H1 (cell line): ENCODE data around the gene NRXN3. TPM values are rescaled to one million over a fixed set of nuclear protein-coding genes. Genes with fewer than 3 reads are reported as not detected.
A peak's percentile ranks its signal among the peaks of the same experiment; 100 is the strongest.

Experiments
- CTCF ChIA-PET: fragments of 300-600 bp; sonication (Branson Sonifier 250); formaldehyde crosslinking; loops from one replicate; lab custom pipeline; 2021; ENCODE audit not compliant: partially characterized antibody; lab: Charles Lee
- POLR2A ChIA-PET: fragments of 300-600 bp; sonication (Branson Sonifier 250); formaldehyde crosslinking; loops from one replicate; lab custom pipeline; 2021; ENCODE audit warnings: inconsistent platforms; ENCODE audit not compliant: partially characterized antibody; lab: Charles Lee
- DNase-seq, 2 experiments: peaks; one replicate each; pipeline versions ENCODE4 v3.0.0 to v3.0.0-alpha.2; 2010 to 2022; ENCODE audit warnings: low spot score in 2 of 2, low read depth in 1 of 2, mixed read lengths in 1 of 2
- FAIRE-seq: peaks from 2 replicates; lab custom pipeline; 2011; peaks lifted over from hg19 to GRCh38; lab: Jason Lieb, UNC
- H2AFZ ChIP-seq: 2 replicates; pipeline ENCODE4 v1.8.1; 2012; ENCODE audit warnings: low read length, inconsistent platforms
- H2AK5ac ChIP-seq: 2 replicates; pipeline ENCODE4 v1.6.1; 2013; ENCODE audit warnings: low read depth, low read length
- H2BK120ac ChIP-seq: replicated peaks from 2 replicates; pipeline ENCODE3; 2013; ENCODE audit warnings: low read depth, low read length, inconsistent platforms
- H2BK12ac ChIP-seq: 2 replicates; pipeline ENCODE4 v1.6.1; 2013; ENCODE audit warnings: low read depth, low read length
- H2BK15ac ChIP-seq: 2 replicates; pipeline ENCODE4 v1.6.1; 2013; ENCODE audit warnings: low read length
- H2BK20ac ChIP-seq: 2 replicates; pipeline ENCODE4 v1.6.1; 2013; ENCODE audit warnings: low read length
- H2BK5ac ChIP-seq: 2 replicates; pipeline ENCODE4 v1.6.1; 2013; ENCODE audit warnings: low read depth, low read length
- H3K14ac ChIP-seq: 2 replicates; pipeline ENCODE4 v1.6.1; 2013; ENCODE audit warnings: inconsistent platforms; ENCODE audit not compliant: insufficient read length
- H3K18ac ChIP-seq: 2 replicates; pipeline ENCODE4 v1.6.1; 2013; ENCODE audit warnings: low read length; ENCODE audit errors: extremely low read depth
- H3K23ac ChIP-seq: 2 replicates; pipeline ENCODE4 v1.6.1; 2013; ENCODE audit warnings: inconsistent platforms; ENCODE audit not compliant: insufficient read length
- H3K23me2 ChIP-seq: 2 replicates; pipeline ENCODE4 v1.6.1; 2013; ENCODE audit warnings: low read depth, low read length
- H3K27ac ChIP-seq: 2 replicates; pipeline ENCODE4 v1.6.1; 2011; ENCODE audit warnings: low read depth, low read length, inconsistent platforms
- H3K27me3 ChIP-seq, 4 experiments: replicated peaks in 1 of 4; 1 replicate in 1 of 4; 2 replicates in 3 of 4; pipeline versions ENCODE4 v1.6.1 to v1.8.1; 2011 to 2013; ENCODE audit warnings: low read length in 3 of 4, mild to moderate bottlenecking in 3 of 4, inconsistent platforms in 2 of 4, mixed read lengths in 2 of 4, moderate library complexity in 1 of 4; ENCODE audit not compliant: control insufficient read depth in 3 of 4, insufficient read depth in 3 of 4; ENCODE audit errors: extremely low read depth in 1 of 4
- H3K36me3 ChIP-seq, 4 experiments: 2 replicates each; pipeline versions ENCODE4 v1.6.1 to v1.8.1; 2011 to 2013; ENCODE audit warnings: mild to moderate bottlenecking in 4 of 4, low read length in 3 of 4, moderate library complexity in 2 of 4, control low read depth in 1 of 4, inconsistent platforms in 1 of 4; ENCODE audit not compliant: insufficient read depth in 4 of 4, control insufficient read depth in 2 of 4
- H3K4ac ChIP-seq: replicated peaks from 2 replicates; pipeline ENCODE3; 2013; ENCODE audit warnings: low read length, low read depth, mixed read lengths, inconsistent platforms; ENCODE audit not compliant: insufficient read length
- H3K4me1 ChIP-seq, 4 experiments: replicated peaks in 1 of 4; 1 replicate in 1 of 4; 2 replicates in 3 of 4; pipeline versions ENCODE4 v1.6.1 to v1.8.1; 2011 to 2013; ENCODE audit warnings: low read length in 3 of 4, inconsistent platforms in 2 of 4, mixed read lengths in 1 of 4; ENCODE audit not compliant: insufficient read depth in 4 of 4, control insufficient read depth in 3 of 4
- H3K4me2 ChIP-seq, 2 experiments: 2 replicates each; pipeline versions ENCODE4 v1.6.1 to v1.8.1; 2011 to 2013; ENCODE audit warnings: low read depth in 2 of 2, low read length in 2 of 2, control low read depth in 1 of 2, inconsistent platforms in 1 of 2, mild to moderate bottlenecking in 1 of 2; ENCODE audit not compliant: insufficient read depth in 1 of 2
- H3K4me3 ChIP-seq, 4 experiments: fragments of 200-600, 300-600 bp in 1 of 4; sonication (generic), shearing (Covaris generic), sonication (Bioruptor Twin) in 1 of 4; 2 replicates each; pipeline versions ENCODE4 v1.5.1 to v1.8.1; 2011 to 2016; ENCODE audit warnings: low read length in 4 of 4, low read depth in 3 of 4, control low read depth in 2 of 4, inconsistent platforms in 2 of 4, mild to moderate bottlenecking in 2 of 4, mixed read lengths in 1 of 4, moderate library complexity in 1 of 4; ENCODE audit not compliant: insufficient read depth in 2 of 4; ENCODE audit errors: extremely low read depth in 1 of 4
- H3K56ac ChIP-seq: replicated peaks from 2 replicates; pipeline ENCODE3; 2013; ENCODE audit warnings: low read depth, mild to moderate bottlenecking, mixed read lengths, low read length, inconsistent platforms; ENCODE audit not compliant: insufficient read length
- H3K79me1 ChIP-seq: 2 replicates; pipeline ENCODE4 v1.6.1; 2013; ENCODE audit warnings: low read depth, low read length, control low read depth
- H3K79me2 ChIP-seq, 2 experiments: 2 replicates each; pipeline versions ENCODE4 v1.6.1 to v1.8.1; 2012 to 2013; ENCODE audit warnings: low read length in 2 of 2, mild to moderate bottlenecking in 2 of 2, inconsistent platforms in 1 of 2; ENCODE audit not compliant: insufficient read depth in 2 of 2, control insufficient read depth in 1 of 2
- H3K9ac ChIP-seq, 4 experiments: replicated peaks in 1 of 4; 1 replicate in 1 of 4; 2 replicates in 3 of 4; pipeline versions ENCODE4 v1.6.1 to v1.8.1; 2011 to 2013; ENCODE audit warnings: low read depth in 3 of 4, low read length in 3 of 4, control low read depth in 2 of 4, mild to moderate bottlenecking in 2 of 4, moderate library complexity in 2 of 4, inconsistent platforms in 1 of 4; ENCODE audit errors: extremely low read depth in 1 of 4
- H3K9me3 ChIP-seq, 2 experiments: 2 replicates each; pipeline versions ENCODE4 v1.6.1 to v1.8.1; 2012 to 2013; ENCODE audit warnings: mild to moderate bottlenecking in 2 of 2, moderate library complexity in 2 of 2, control low read depth in 1 of 2, inconsistent platforms in 1 of 2, low read depth in 1 of 2, low read length in 1 of 2, mixed read lengths in 1 of 2; ENCODE audit not compliant: insufficient read depth in 2 of 2
- H4K20me1 ChIP-seq, 2 experiments: replicated peaks in 1 of 2; 2 replicates each; pipeline versions ENCODE3 to v1.8.1; 2011 to 2013; ENCODE audit warnings: inconsistent platforms in 2 of 2, low read length in 2 of 2, mild to moderate bottlenecking in 1 of 2; ENCODE audit not compliant: insufficient read depth in 2 of 2, control insufficient read depth in 1 of 2
- H4K5ac ChIP-seq: 2 replicates; pipeline ENCODE4 v1.6.1; 2013; ENCODE audit warnings: low read length, low read depth, mixed read lengths, inconsistent platforms; ENCODE audit not compliant: insufficient read length
- H4K8ac ChIP-seq: 2 replicates; pipeline ENCODE4 v1.8.0; 2013; ENCODE audit warnings: mild to moderate bottlenecking, moderate library complexity, low read length, inconsistent platforms; ENCODE audit not compliant: insufficient read depth; ENCODE audit errors: extremely low read depth
- H4K91ac ChIP-seq: replicated peaks from 2 replicates; pipeline ENCODE3; 2013; ENCODE audit warnings: low read length, mixed read lengths, inconsistent platforms; ENCODE audit not compliant: insufficient read length
- ASH2L ChIP-seq: fragments of 200-600, 300-600 bp; sonication (generic); IDR thresholded peaks from one replicate; pipeline ENCODE4 v1.7.1; 2017; ENCODE audit warnings: low read length
- CBX5 ChIP-seq: fragments of 300-800, 300-1000 bp; sonication (generic); IDR thresholded peaks from 2 replicates; pipeline ENCODE4 v1.7.1; 2016; ENCODE audit warnings: antibody characterized with exemption, low read length, low read depth
- CBX8 ChIP-seq: fragments of 300-800, 300-1000 bp; sonication (generic); IDR thresholded peaks from 2 replicates; pipeline ENCODE4 v1.7.1; 2016; ENCODE audit warnings: low read depth, low read length, borderline replicate concordance
- KDM1A ChIP-seq: fragments of 200-600, 300-600 bp; sonication (generic); IDR thresholded peaks from 2 replicates; pipeline ENCODE4 v1.7.1; 2016; ENCODE audit warnings: mild to moderate bottlenecking, low read length, borderline replicate concordance
- MAFK ChIP-seq: IDR thresholded peaks from 2 replicates; pipeline ENCODE4 v1.6.1; 2012; ENCODE audit warnings: low read depth, mild to moderate bottlenecking, improper control_type of control experiment, low read length
- POLR2AphosphoS5 ChIP-seq: IDR thresholded peaks from 2 replicates; pipeline ENCODE4 v1.6.1; 2011; ENCODE audit warnings: low read depth, low read length
- RXRA ChIP-seq: IDR thresholded peaks from 2 replicates; pipeline ENCODE4 v1.6.1; 2011; ENCODE audit warnings: low read depth, mild to moderate bottlenecking, low read length, moderate library complexity; ENCODE audit not compliant: insufficient read depth
- SIX5 ChIP-seq: IDR thresholded peaks from 2 replicates; pipeline ENCODE4 v1.6.1; 2011; ENCODE audit warnings: mild to moderate bottlenecking, low read depth, low read length
- TBP ChIP-seq: IDR thresholded peaks from 2 replicates; pipeline ENCODE4 v1.6.1; 2011; ENCODE audit warnings: low read depth, low read length, improper control_type of control experiment
- WGBS, 2 experiments: shearing (Covaris generic) in 1 of 2; methylation state at CpG; one replicate each; pipeline versions ENCODE4 v1.1.6 to v1.1.7; 2013 to 2015; ENCODE audit warnings: low lambda C conversion rate in 2 of 2, mixed read lengths in 2 of 2, inconsistent platforms in 1 of 2, low coverage in 1 of 2, missing lambda C conversion rate in 1 of 2; ENCODE audit not compliant: insufficient replicate concordance in 2 of 2, insufficient coverage in 1 of 2, insufficient read length in 1 of 2; ENCODE audit errors: extremely low coverage in 1 of 2, missing lambda C conversion rate in 1 of 2; 5-methylcytosine and 5-hydroxymethylcytosine counted together
- polyA plus RNA-seq, 7 experiments: library from polyadenylated mRNA; depleted of rRNA in 3 of 7; stranded (reverse) in 5 of 7; unstranded in 2 of 7; fragments of >200 nt in 5 of 7; fragments of 200-250 nt in 2 of 7; gene quantifications; 1 replicate in 5 of 7; 2 replicates in 1 of 7; 4 replicates in 1 of 7; pipeline versions ENCODE4 v1.2.1 to v1.2.3, GENCODE V29; 2011 to 2013; ENCODE audit warnings: missing spikeins in 2 of 7, mixed read lengths in 2 of 7
- total RNA-seq: library from RNA; stranded (reverse); fragmentation: NEBNext Ultra II Directional; extraction: Animal tissue kit (Norgen Biotek cat#: 25700); gene quantifications from 2 replicates; pipeline ENCODE4 v1.2.1, GENCODE V29; 2021

Gene NRXN3
- total and polyA plus RNA-seq, 2 of the 8 experiments (the other 6 are each of a cell fraction or from before 2014, with no cell fraction given): 2.6 to 4.1 TPM

DNA sequence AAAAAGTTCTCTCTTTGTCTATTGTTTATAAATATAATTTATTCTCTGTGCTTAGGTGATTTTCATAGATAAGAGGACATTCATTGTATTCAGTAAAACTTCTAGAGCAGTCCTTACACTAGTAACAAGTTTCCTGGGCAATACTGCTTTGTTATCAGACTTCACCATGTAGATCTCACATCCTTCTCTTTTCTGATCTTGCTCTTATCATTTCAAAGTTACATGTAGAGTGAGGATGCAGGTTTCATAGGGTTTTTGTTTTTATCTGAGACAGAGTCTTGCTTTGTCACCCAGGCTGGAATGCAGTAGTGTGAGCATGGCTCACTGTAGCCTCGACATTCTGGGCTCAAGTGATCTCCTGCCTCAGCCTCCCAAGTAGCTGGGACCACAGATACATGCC, 1251.6 kb downstream of the NRXN3 start:
- Histone ChIP-seq H3K9ac (no peak overlapping the region), H3K79me2 (no peaks in the 10 kb centered on the region), H3K18ac (no peak overlapping the region), H2AFZ (no peak overlapping the region), H3K14ac (no peak overlapping the region), H3K36me3 (no peaks in the 10 kb centered on the region), H3K56ac (no peak overlapping the region), H4K8ac (no peak overlapping the region), H2BK12ac (no peak overlapping the region), H4K91ac (no peak overlapping the region), H3K27ac (no peak overlapping the region), H3K9me3 (no peaks in the 10 kb centered on the region), H2AK5ac (no peak overlapping the region), H3K4ac (no peak overlapping the region), H3K4me2 (no peak overlapping the region), H2BK20ac (0 out of 2 replicates have a peak overlapping the region, but pooled peaks have one; percentile 10), H3K79me1 (no peaks in the 10 kb centered on the region), H2BK120ac (no peak overlapping the region), H2BK15ac (no peak overlapping the region), H2BK5ac (no peak overlapping the region), H3K23me2 (no peaks in the 10 kb centered on the region), H3K27me3 (peaks cover 0 to 1% (median 0%) of the 10 kb centered on the region in 4 experiments; a peak in 1 of 7 replicates), H4K20me1 (no peaks in the 10 kb centered on the region), H4K5ac (no peak overlapping the region), H3K4me1 (no peaks in the 10 kb centered on the region), H3K4me3 (no peak overlapping the region), H3K23ac (no peak overlapping the region)
- DNase-seq: no peak
- TF ChIP-seq ASH2L (no peak), TBP (no peak), CBX8 (no peak), KDM1A (no peak), SIX5 (no peak), RXRA (no peak), CBX5 (no peak), MAFK (no peak), POLR2AphosphoS5 (no peak)
- 80% methylated on average over 1 of the region's 1 CpG; no CpG with 5 or more reads in 1 of the 2 experiments for WGBS, 2 experiments
- no peak for FAIRE-seq
- POLR2A ChIA-PET: no interaction called here
- CTCF ChIA-PET: interaction anchor here (0.6 kb wide), 1 partner anchor 146 kb away, joined by 3 read pairs; no protein-coding TSS in a partner anchor
